Epithelial cell of umbilical artery (primary cell): ENCODE results near the gene TRAPPC12. TPM values are rescaled to one million over a fixed set of nuclear protein-coding genes. Genes with fewer than 3 reads are reported as not detected.

Source experiments
- total RNA-seq: library from RNA; depleted of rRNA; stranded (reverse); fragments of >200 nt; gene quantifications from 2 replicates; pipeline ENCODE4 v1.2.3, GENCODE V29; 2014

The TRAPPC12 gene
- total RNA-seq = 40.0 and 51.0 TPM in 2 replicates

GRCh38 chr2:3379647-3380534 lies at the start of gene TRAPPC12:
Gene TRAPPC12 (plus strand): TSS chr2:3379694. CDS start chr2:3387624, 7,930 bp downstream.

GRCh38 chr2:3377612-3378432 lies 1.7 kb upstream of the TRAPPC12 start, which contains the start of gene EIPR1:
Gene EIPR1 (minus strand): TSS chr2:3377818. CDS start chr2:3377689, 129 bp downstream.

DNA sequence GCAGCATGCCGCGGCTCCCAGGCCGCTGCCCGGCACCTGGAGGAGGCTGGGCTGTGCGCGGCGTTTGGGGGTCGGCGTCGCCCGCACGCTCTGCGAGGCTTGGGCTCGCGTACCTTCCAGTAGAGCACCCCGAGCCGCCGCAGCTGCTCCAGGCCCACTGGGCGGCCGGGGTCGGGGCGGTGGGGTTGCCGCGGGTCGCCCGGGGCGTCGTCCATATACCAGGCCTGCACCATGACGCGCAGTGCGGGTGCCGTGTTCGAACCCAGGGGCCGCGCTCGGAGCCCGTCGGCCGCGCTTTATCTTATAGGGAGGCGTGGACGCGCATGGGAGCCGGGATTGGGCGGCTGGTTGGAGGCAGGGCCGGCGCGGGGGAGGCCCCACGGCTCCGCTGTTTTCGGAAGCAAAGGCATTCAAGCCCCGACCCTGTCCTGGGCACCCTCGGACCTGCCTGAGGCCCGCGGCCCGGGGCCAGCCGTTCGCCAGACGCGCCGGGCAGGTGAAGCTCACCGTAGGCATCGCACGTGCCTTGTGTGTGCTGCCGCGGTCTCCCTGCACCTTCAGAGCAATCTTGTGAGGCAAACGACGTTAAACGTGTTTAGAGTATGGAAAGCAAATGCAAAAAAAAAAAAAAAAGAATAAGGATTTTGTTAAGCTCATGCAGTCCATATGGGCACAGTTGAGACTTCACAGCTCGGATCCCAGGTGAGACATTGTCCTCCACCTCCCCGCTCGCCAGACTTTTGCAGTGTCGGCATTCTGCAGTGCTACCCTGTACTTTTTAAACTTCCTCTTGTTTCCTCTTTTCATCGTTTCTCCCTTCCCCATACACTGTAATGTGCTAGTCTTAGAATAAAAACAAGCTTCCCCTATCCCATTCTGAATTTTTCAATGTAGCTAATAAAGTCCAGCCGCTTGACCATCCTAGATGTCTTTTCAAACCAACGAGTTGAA lies 140.0 kb downstream of the TRAPPC12 start, which contains the start of gene ADI1:
Gene ADI1, minus strand, starts transcription at position 277 of the 951 bp plus-strand sequence. Its CDS starts 44 bp downstream, at position 233.

Other genes with a start within 250 kb of the TRAPPC12 start
- 45.8 and 50.3 TPM in 2 replicates for gene EIPR1, start 1.9 kb upstream of the TRAPPC12 start, total RNA-seq
- 39.0 and 52.3 TPM in 2 replicates for gene ADI1, start 139.8 kb downstream of the TRAPPC12 start, total RNA-seq
- 42.1 and 42.6 TPM in 2 replicates for gene RNASEH1, start 178.6 kb downstream of the TRAPPC12 start, total RNA-seq
- 2,040 and 2,514 TPM in 2 replicates for gene RPS7, start 195.6 kb downstream of the TRAPPC12 start, total RNA-seq
- not detected in 2 replicates for gene COLEC11, start 215.4 kb downstream of the TRAPPC12 start, total RNA-seq